Dendritic cell treated with granulocyte-macrophage colony-stimulating factor and Interleukin-4, amounts not matched to agents 40 ng/mL and 50 ng/mL, for 4 days (primary cell): ENCODE data around the gene TMED8.
"Not testable (repeated sequence)": the region's sequence is repeated elsewhere in the genome, so short reads cannot be mapped to it uniquely, and the experiment has no call there.

Experiments
- H3K27ac Mint-ChIP-seq: one replicate; pipeline ENCODE4 v1.8.0; 2022; ENCODE audit warnings: mild to moderate bottlenecking, mixed read lengths
- H3K27me3 Mint-ChIP-seq: one replicate; pipeline ENCODE4 v1.8.0; 2022; ENCODE audit warnings: mild to moderate bottlenecking, mixed read lengths
- H3K36me3 Mint-ChIP-seq: one replicate; pipeline ENCODE4 v1.8.0; 2022; ENCODE audit warnings: low read depth, mixed read lengths
- H3K4me1 Mint-ChIP-seq: one replicate; pipeline ENCODE4 v1.8.0; 2022; ENCODE audit warnings: low read depth, mixed read lengths
- H3K4me3 Mint-ChIP-seq: one replicate; pipeline ENCODE4 v1.8.0; 2022; ENCODE audit warnings: mild to moderate bottlenecking, moderate library complexity, mixed read lengths
- H3K9me3 Mint-ChIP-seq: one replicate; pipeline ENCODE4 v1.8.0; 2022; ENCODE audit warnings: mixed read lengths
- intact Hi-C: fragments of 100-400 bp; cut with micrococcal nuclease; formaldehyde crosslinking; loops from one replicate; pipeline ENCODE4 v1.15.0; 2022

The TMED8 gene, protein sequence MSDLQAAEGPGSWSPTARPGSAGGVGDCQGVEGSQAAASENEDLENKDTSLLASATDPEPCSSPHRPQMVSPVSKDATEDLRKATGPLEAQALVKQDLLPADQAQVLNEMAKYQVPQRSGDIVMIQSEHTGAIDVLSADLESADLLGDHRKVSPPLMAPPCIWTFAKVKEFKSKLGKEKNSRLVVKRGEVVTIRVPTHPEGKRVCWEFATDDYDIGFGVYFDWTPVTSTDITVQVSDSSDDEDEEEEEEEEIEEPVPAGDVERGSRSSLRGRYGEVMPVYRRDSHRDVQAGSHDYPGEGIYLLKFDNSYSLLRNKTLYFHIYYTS

DNA sequence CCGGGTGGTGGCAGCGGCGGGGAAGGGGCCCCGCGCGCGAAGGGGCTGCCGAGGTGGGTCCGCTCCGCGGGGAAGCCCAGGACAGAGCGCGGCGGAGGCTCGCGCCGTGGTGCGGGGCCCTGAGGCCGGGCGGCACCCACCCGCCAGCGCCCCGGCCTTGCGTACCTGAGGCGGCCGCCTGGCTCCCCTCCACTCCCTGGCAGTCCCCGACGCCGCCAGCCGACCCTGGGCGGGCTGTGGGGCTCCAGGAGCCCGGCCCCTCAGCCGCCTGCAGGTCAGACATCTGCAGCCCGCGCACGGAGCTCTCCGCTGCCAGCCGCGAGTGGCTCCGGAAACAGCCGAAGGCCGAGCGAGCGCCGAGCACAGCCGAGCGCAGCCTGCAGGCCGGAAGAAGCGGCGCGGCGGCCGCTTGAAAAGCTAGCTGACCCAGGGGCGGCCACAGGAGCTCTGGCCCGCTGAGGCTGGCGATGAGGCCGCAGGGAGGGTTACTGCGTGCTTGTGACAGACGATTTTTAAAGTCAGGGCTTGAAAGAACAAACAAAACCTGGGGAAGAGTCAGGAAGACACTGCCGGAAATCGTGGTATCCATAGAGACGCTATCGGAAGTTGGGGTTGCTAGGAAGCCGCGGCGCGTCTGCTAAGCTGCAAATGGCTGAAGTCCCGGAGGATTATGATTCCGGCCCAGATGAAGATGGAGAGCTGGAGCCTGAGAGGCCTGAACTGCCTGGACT, at the start of gene TMED8, which contains the start of gene SAMD15:
TSS of gene TMED8 (minus strand) at position 324 of the 731 bp plus-strand sequence. CDS start at position 283, 41 bp downstream.
TSS of gene SAMD15 (plus strand) at position 609 of the 731 bp plus-strand sequence. CDS start at position 649, 40 bp downstream.
- Mint-ChIP-seq H3K4me3 (no peak within 1 kb of the TSS), H3K27ac (no peak within 1 kb of the TSS)

DNA sequence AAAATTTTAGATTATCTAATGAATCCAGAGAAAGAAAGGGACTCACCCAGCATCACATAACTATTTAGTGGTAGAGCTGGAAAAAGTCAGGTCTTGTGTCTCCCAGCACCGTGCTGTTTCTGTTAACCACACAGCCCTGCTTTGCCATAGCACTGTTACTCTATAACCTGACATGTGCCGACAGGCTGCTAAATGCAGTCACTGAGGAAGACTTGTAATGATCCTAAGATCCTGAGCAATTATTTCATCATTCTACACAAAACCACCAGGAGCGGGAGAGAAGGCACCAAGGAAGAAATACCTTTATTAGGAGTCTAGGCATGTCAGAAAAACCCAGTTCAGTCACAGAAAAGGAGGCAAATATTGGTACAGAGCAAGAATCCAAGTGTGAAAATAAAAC, 49.5 kb upstream of the TMED8 start:
- Mint-ChIP-seq H3K9me3 (no peaks in the 10 kb centered on the region), H3K27ac (no peak overlapping the region), H3K4me1 (no peaks in the 10 kb centered on the region), H3K4me3 (no peak overlapping the region), H3K27me3 (no peaks in the 10 kb centered on the region), H3K36me3 (peaks cover 99% of the 10 kb centered on the region)
- intact Hi-C loops, result no loop called here

More for the DNA sequence above, at the start of gene TMED8, which contains the start of gene SAMD15:
- H3K9me3 Mint-ChIP-seq, result no peaks in the 10 kb centered on the region
- no peaks in the 10 kb centered on the region for H3K27me3 Mint-ChIP-seq
- H3K36me3 Mint-ChIP-seq, result no peaks in the 10 kb centered on the region
- H3K4me1 Mint-ChIP-seq, result peaks cover 44% of the 10 kb centered on the region
- intact Hi-C loops, result loop anchor here (1.0 to 2.0 kb wide), 2 partner anchors 56 to 80 kb away; partner anchors contain the start of genes GSTZ1, POMT2 and VIPAS39

DNA sequence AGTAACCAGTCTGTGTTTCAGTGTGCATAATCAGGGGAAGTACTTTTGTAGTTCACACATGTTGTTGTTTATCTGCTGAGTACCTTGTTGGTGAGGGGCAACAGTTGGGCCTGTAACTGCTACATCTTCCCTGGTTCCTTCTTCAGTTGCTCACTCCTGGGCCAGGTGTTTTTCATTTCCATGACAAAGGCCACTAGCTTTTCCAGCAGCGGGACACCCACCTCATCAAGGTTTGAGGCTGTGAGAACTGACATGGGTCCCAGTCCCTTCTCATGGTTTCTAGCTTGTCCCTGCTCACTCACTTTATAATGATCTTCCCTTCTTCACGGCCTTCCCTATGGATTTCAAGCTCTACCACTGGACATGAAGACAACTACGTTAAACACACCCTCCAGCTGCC, 48.0 kb upstream of the TMED8 start:
- H3K36me3 Mint-ChIP-seq, result peaks cover 99% of the 10 kb centered on the region
- H3K9me3 Mint-ChIP-seq, result peaks cover 10% of the 10 kb centered on the region
- intact Hi-C loops, result no loop called here
- no peaks in the 10 kb centered on the region for H3K27me3 Mint-ChIP-seq
- no peaks in the 10 kb centered on the region for H3K4me1 Mint-ChIP-seq
- H3K4me3 Mint-ChIP-seq, result no peak overlapping the region
- H3K27ac Mint-ChIP-seq, result no peak overlapping the region

DNA sequence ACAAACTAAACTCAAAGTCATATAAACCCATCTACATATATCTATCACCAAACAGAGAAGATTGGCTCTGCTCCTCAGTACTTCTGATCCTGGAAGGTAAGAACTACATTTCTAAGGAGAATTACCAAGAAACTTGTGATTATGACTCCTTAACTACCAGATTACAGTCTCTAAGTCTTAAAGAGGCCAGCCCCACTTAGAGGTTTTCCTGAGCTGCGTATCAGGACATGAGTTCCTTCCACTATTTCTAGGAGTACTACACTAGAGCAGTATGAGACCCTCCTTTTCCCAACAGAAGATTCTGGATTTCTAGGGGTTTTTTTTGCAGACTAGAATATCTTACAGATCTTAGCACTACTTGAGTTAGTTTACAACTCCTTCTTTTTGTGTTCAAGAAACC, 46.5 kb upstream of the TMED8 start, which contains the start of gene NOXRED1:
TSS of gene NOXRED1 (minus strand) at position 101 of the 400 bp plus-strand sequence. CDS start 634 bp downstream, outside the sequence.
- H3K27me3 Mint-ChIP-seq, result no peaks in the 10 kb centered on the region
- intact Hi-C loops, result no loop called here
- H3K9me3 Mint-ChIP-seq, result peaks cover 22% of the 10 kb centered on the region
- H3K36me3 Mint-ChIP-seq, result peaks cover 90% of the 10 kb centered on the region
- H3K4me3 Mint-ChIP-seq, result no peak within 1 kb of the TSS
- no peak within 1 kb of the TSS for H3K27ac Mint-ChIP-seq
- no peaks in the 10 kb centered on the region for H3K4me1 Mint-ChIP-seq

DNA sequence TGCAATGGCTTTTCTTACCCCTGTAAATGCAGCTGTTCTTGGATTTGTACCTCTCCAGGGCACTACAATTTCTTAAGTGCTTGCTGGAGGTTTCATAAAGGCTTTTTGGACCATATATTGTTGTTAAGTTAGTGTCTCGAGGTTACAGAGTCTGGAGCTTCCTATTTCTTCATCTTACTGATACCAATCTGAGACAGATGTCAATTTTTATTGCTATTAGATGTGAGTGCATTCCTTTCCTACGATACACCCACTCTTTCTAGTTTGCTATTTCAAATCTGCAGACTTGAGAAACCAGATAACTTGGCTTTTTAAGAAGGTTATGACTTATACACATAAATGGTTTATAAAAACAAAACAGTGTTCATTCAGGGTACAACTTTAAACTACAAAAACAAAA, 44.3 kb upstream of the TMED8 start:
- peaks cover 10% of the 10 kb centered on the region for H3K4me1 Mint-ChIP-seq
- H3K9me3 Mint-ChIP-seq, result peaks cover 22% of the 10 kb centered on the region
- H3K4me3 Mint-ChIP-seq, result no peak overlapping the region
- H3K27ac Mint-ChIP-seq, result no peak overlapping the region
- H3K27me3 Mint-ChIP-seq, result no peaks in the 10 kb centered on the region
- intact Hi-C loops, result no loop called here
- peaks cover 67% of the 10 kb centered on the region for H3K36me3 Mint-ChIP-seq

DNA sequence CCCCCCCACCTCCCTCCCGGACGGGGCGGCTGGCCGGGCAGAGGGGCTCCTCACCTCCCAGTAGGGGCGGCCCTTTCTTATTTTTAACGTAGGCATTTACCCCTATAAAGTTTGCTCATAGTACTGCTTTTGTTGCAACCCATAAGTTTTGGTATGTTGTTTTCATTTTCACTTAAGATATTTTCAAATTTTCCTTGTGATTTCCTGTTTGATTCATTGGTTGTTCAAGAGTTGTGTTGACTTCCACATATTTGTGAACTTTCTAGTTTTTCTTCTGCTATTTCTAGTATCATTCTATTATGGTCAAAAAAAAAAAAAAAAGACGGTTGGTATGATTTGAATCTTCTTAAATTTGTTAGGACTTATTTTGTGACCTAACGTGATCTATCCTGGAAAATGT, 39.9 kb upstream of the TMED8 start:
- Mint-ChIP-seq H3K4me3 (no peak overlapping the region), H3K9me3 (peaks cover 22% of the 10 kb centered on the region), H3K4me1 (peaks cover 10% of the 10 kb centered on the region), H3K27ac (no peak overlapping the region), H3K27me3 (no peaks in the 10 kb centered on the region), H3K36me3 (peaks cover 25% of the 10 kb centered on the region)
- intact Hi-C loops, result no loop called here

DNA sequence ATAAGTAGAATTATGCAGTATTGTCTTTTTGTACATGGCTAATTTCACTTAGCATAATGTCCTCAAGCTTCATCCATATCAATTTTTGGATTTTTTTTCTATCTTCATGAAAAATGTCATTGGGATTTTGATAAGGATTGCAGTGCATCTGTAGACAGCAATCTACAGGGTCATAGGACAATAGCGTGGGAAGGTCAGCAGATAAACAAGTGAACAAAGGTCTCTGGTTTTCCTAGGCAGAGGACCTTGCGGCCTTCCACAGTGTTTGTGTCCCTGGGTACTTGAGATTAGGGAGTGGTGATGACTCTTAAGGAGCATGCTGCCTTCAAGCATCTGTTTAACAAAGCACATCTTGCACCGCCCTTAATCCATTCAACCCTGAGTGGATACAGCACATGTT, 39.2 kb upstream of the TMED8 start:
- H3K27me3 Mint-ChIP-seq, H3K4me3 Mint-ChIP-seq, H3K27ac Mint-ChIP-seq, intact Hi-C loops, H3K4me1 Mint-ChIP-seq: not testable (repeated sequence)
- H3K36me3 Mint-ChIP-seq, result peaks cover 18% of the 10 kb centered on the region
- peaks cover 22% of the 10 kb centered on the region for H3K9me3 Mint-ChIP-seq

DNA sequence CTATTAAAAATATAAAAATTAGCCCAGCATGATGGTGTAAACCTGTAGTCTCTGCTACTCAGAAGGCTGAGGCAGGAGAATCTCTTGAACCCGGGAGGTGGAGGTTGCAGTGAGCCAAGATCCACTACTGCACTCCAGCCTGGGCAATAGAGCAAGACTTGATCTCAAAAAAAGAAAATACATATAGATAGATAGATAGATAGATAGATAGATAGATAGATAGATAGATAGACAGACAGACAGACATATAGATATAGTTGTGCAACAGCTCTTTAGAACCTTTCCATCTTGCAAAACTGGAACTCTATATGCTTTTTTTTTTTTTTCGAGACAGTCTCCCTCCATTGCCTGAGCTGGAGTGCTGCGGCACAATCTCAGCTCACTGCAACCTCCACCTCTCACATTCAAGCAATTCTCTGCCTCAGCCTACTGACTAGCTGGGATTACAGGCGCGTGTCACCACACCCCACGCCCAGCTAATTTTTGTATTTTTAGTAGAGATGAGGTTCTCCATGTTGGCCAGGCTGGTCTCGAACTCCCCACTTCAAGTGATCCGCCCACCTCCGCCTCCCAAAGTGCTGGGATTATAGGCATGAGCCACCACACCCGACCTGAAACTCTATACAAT, 38.6 kb upstream of the TMED8 start:
- intact Hi-C loops, H3K27me3 Mint-ChIP-seq, H3K4me3 Mint-ChIP-seq, H3K27ac Mint-ChIP-seq, H3K4me1 Mint-ChIP-seq: not testable (repeated sequence)
- peaks cover 18% of the 10 kb centered on the region for H3K9me3 Mint-ChIP-seq
- H3K36me3 Mint-ChIP-seq, result peaks cover 12% of the 10 kb centered on the region

DNA sequence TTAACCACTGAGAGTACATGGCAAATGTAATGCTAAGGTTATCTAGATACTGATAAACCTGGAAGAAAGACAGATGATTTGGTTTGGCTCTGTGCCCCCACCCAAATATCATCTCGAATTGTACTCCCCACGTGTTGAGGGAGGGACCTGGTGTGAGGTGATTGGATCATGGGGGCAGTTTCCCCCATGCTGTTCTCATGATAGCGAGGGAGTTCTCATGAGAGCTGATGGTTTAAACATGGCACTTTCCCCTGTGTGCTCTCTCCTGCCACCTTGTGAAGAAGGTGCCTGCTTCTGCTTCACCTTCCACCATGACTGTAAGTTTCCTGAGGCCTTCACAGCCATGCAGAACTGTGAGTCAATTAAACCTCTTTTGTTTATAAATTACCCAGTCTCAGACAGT, 32.2 kb upstream of the TMED8 start:
- intact Hi-C loops, result no loop called here
- H3K4me1 Mint-ChIP-seq, result peaks cover 26% of the 10 kb centered on the region
- no peak overlapping the region for H3K27ac Mint-ChIP-seq
- no peaks in the 10 kb centered on the region for H3K27me3 Mint-ChIP-seq
- H3K4me3 Mint-ChIP-seq, result no peak overlapping the region
- H3K9me3 Mint-ChIP-seq, result no peaks in the 10 kb centered on the region
- H3K36me3 Mint-ChIP-seq, result no peaks in the 10 kb centered on the region

DNA sequence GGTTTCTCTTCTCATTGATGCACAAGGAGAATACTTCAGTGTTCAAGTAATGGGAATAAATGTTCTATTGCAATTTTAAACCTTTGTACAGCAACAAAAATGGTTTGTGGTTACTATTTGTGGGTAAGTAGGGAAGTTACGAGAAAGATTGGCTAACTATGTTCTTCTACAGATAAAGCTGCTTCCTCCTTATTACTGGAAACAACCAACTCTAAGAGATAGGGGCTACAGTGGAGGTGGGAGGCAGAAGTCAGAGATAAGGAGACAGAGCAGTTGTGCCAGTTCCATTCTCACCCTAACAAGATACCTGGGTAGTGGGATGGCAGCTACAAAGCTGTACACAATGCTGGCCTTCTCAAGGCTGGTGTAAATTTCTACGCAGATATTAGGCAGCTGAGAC, 30.3 kb upstream of the TMED8 start:
- peaks cover 26% of the 10 kb centered on the region for H3K4me1 Mint-ChIP-seq
- no peak overlapping the region for H3K4me3 Mint-ChIP-seq
- H3K27ac Mint-ChIP-seq, result peak overlapping the region; percentile 70
- H3K9me3 Mint-ChIP-seq, result no peaks in the 10 kb centered on the region
- no peaks in the 10 kb centered on the region for H3K27me3 Mint-ChIP-seq
- intact Hi-C loops, result no loop called here
- no peaks in the 10 kb centered on the region for H3K36me3 Mint-ChIP-seq

DNA sequence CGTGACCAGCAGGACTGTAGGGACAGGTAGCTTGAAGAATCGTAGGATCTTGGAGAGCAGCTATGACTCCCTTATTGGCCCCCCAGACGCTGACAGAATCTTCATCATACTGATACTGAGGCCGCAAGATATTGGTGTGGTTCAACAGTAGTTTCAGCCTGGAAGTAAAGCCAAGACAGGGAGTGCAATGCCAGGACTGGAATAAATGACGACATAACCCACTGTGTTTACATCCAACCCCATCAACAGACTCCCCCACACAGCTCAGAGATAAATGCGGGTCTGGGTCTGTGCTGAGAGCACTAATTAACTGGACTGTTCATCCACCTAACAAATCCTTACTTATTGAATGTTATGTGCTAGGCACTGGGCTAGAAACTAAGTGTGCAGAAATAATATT, 29.8 kb upstream of the TMED8 start:
- Mint-ChIP-seq H3K27ac (peak overlapping the region; percentile 70), H3K4me1 (peaks cover 26% of the 10 kb centered on the region), H3K9me3 (no peaks in the 10 kb centered on the region), H3K4me3 (no peak overlapping the region), H3K36me3 (no peaks in the 10 kb centered on the region), H3K27me3 (no peaks in the 10 kb centered on the region)
- intact Hi-C loops, result no loop called here

DNA sequence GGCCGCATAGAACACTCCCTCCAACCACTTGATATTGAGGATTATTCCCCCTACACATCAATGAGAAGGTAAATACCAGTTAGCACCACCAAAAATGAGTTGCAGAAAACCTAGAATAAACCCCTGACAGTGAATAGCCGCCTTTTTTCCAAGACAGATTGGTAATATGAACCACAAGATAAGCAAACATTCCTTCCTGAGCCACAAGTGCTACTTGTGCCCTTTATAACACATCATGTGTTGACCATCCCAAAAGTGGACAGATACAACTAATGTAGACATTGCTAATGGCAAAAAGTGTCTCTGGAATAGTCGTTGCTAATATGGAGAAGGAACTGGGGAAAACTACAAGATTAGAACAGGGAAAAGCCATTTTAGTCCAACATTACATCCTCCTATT, 29.2 kb upstream of the TMED8 start:
- no peaks in the 10 kb centered on the region for H3K36me3 Mint-ChIP-seq
- H3K27ac Mint-ChIP-seq, result no peak overlapping the region
- H3K27me3 Mint-ChIP-seq, result no peaks in the 10 kb centered on the region
- H3K4me3 Mint-ChIP-seq, result no peak overlapping the region
- intact Hi-C loops, result no loop called here
- no peaks in the 10 kb centered on the region for H3K9me3 Mint-ChIP-seq
- peaks cover 26% of the 10 kb centered on the region for H3K4me1 Mint-ChIP-seq

DNA sequence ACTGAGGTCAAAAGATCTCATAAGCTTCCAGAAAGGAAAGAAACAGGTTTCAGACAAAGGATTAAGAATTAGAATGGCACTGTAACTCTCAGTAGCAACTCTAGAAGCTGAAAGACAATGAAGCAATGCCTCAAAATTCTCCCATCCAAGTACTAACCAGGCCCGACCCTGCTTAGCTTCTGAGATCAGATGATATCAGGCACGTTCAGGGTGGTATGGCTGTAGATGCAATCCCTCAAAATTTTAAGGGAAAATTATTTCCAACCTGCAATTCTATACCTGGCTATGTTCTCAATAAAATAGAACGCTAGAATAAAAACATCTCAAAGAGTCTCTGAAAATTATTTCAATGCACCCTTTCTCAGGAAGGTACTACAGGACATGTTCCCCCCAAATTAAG, 26.9 kb upstream of the TMED8 start:
- no peak overlapping the region for H3K27ac Mint-ChIP-seq
- H3K9me3 Mint-ChIP-seq, result no peaks in the 10 kb centered on the region
- H3K36me3 Mint-ChIP-seq, result no peaks in the 10 kb centered on the region
- no peak overlapping the region for H3K4me3 Mint-ChIP-seq
- no peaks in the 10 kb centered on the region for H3K27me3 Mint-ChIP-seq
- intact Hi-C loops, result no loop called here
- peaks cover 26% of the 10 kb centered on the region for H3K4me1 Mint-ChIP-seq

DNA sequence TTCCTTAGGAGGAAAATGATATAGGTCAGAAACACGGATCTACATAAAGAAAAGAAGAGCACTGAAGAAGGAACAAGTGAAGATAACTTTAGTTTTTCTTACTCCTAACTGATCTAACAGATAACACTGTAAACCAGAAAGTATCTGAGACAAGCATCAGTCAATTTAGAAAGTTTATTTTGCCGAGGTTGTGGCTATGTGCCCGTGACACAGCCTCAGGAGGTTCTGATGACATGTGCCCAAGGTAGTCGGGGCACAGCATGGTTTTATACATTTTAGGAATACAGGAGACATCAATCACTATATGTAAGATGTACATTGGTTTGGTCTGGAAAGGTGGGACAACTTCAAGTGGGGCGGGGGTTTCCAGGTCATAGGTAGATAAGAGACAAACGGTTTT, 23.3 kb upstream of the TMED8 start:
- no peaks in the 10 kb centered on the region for H3K27me3 Mint-ChIP-seq
- H3K36me3 Mint-ChIP-seq, result no peaks in the 10 kb centered on the region
- intact Hi-C loops, result no loop called here
- peaks cover 9% of the 10 kb centered on the region for H3K9me3 Mint-ChIP-seq
- no peak overlapping the region for H3K27ac Mint-ChIP-seq
- H3K4me3 Mint-ChIP-seq, result no peak overlapping the region
- no peaks in the 10 kb centered on the region for H3K4me1 Mint-ChIP-seq
